NT2/D1 (cell line): ENCODE measurements around the gene FAM76A.

ENCODE experiments used
- SUZ12 ChIP-seq: IDR thresholded peaks from 2 replicates; pipeline ENCODE4 v1.6.1; 2011; ENCODE audit not compliant: insufficient read length, insufficient read depth; ENCODE audit errors: extremely low read depth
- YY1 ChIP-seq: IDR thresholded peaks from 2 replicates; pipeline ENCODE4 v1.6.1; 2011; ENCODE audit not compliant: insufficient read length, insufficient read depth
- ZNF274 ChIP-seq: IDR thresholded peaks from 2 replicates; pipeline ENCODE4 v1.6.1; 2011; ENCODE audit warnings: mild to moderate bottlenecking, low read depth, low read length

DNA sequence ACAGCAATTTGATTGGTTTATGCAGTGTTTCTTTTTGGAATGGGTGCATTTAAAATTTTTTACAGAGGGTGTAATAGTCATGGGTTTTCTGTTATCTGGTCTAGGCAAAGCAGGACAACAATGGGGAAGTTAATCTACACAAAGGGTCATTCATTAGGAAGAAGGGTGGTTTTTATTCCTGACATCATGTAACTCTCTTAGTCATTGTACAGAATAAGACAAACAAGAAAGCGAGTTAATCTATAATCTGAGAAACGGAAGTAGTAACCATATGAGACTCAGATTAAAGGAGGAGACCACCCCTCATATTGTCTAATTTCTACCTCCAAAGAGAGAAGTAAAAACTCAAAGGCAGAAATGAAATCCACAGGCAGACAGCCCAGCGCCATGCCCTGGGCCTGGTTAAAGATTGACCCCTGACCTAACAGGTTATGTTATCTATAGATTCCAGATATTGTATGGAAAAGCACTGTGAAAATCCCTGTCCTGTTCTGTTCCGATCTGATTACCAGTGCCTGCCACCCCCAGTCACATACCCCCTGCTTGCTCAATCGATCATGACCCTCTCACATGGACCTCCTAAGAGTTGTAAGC lies 43.3 kb upstream of the FAM76A start:
- TF ChIP-seq YY1 (no peak), ZNF274 (no peak), SUZ12 (no peak)
